22Rv1 (cell line): Measurements from ENCODE around the gene MAPKAPK3.

Source experiments
- ZFX ChIP-seq: fragments of 450-650 bp; IDR thresholded peaks from 2 replicates; pipeline ENCODE4 v1.6.1; 2017; ENCODE audit warnings: antibody characterized with exemption, borderline replicate concordance
- TF ChIP-seq, protein P1 (sequence below): fragments of 450-650 bp; IDR thresholded peaks from 2 replicates; pipeline ENCODE4 v1.5.1; 2017; ENCODE audit warnings: mild to moderate bottlenecking

DNA sequence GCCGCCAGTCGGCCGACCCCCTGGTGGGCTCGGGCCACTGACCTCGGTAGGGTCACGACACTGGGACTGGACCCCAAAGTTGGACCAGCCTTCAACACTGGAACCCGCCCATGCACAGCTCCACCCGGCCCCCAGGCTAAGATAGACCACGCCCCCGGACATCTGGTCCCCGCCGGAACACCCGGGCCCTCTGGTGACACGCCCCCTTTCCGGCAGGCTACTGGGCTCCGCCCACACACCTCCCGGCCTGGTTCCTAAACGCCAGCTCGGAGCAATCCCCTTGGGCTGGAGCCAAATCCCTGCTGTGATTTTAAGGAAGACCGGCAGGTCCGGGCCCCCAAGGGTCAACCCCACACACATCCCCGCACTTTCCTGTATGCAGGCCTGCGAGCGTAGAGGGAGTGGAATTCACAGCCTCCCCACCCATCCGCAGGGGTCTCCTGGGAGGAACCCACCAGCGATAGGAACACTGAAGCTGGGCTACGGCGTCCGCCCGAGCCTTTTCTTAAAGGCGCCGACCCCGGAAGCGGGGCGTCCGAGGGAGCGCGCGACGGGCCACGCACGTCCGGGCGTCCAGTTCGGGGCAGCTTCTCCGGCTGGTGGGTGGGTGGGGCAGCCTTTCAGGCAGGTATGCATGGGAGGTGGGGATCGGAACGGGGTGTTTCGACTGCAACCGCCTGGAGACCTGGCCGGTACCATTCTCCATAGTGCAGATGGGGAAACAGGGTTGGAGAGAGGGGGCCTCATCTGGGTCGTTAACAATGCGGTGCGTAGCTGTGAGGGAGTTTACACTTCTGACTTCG, 47.8 kb upstream of the MAPKAPK3 start, which contains the start of gene HEMK1:
- TF ChIP-seq, protein P1, sequence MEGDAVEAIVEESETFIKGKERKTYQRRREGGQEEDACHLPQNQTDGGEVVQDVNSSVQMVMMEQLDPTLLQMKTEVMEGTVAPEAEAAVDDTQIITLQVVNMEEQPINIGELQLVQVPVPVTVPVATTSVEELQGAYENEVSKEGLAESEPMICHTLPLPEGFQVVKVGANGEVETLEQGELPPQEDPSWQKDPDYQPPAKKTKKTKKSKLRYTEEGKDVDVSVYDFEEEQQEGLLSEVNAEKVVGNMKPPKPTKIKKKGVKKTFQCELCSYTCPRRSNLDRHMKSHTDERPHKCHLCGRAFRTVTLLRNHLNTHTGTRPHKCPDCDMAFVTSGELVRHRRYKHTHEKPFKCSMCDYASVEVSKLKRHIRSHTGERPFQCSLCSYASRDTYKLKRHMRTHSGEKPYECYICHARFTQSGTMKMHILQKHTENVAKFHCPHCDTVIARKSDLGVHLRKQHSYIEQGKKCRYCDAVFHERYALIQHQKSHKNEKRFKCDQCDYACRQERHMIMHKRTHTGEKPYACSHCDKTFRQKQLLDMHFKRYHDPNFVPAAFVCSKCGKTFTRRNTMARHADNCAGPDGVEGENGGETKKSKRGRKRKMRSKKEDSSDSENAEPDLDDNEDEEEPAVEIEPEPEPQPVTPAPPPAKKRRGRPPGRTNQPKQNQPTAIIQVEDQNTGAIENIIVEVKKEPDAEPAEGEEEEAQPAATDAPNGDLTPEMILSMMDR = no peak
- TF ChIP-seq ZFX = no peak
